IMR-90 (cell line): ENCODE data around the gene TMEM235.

ENCODE experiments used
- BHLHE40 ChIP-seq: fragments of 150-350 bp; IDR thresholded peaks from 2 replicates; pipeline ENCODE4 v1.6.1; 2016; ENCODE audit warnings: mild to moderate bottlenecking, low read depth, low read length
- CEBPB ChIP-seq: IDR thresholded peaks from 2 replicates; pipeline ENCODE4 v1.6.1; 2012; ENCODE audit warnings: low read depth, low read length, improper control_type of control experiment
- RAD21 ChIP-seq: IDR thresholded peaks from 2 replicates; pipeline ENCODE4 v1.6.1; 2012; ENCODE audit warnings: low read length, improper control_type of control experiment

- TF ChIP-seq BHLHE40 (no peak), RAD21 (no peak), CEBPB (no peak)
Measured at GRCh38 chr17:78259192-78259554, 27.7 kb downstream of the TMEM235 start.
